ENCODE results near the gene DDX20.
A peak's percentile ranks its signal among the peaks of the same experiment; 100 is the strongest.

DDX20 gene

GRCh38 chr1:111769517-111770146 lies 13.9 kb downstream of the DDX20 start:
- in situ Hi-C loops (cut with MboI; ENCODE audit: low sequenced_read_pairs, unreplicated experiment): no loop called here
- TF ChIP-seq CTCF (IDR thresholded peaks at IDR 0.05; ENCODE audit: borderline replicate concordance, control extremely low read depth, extremely low read depth, insufficient read depth, missing control alignments): peak; percentile 70
- DNase-seq (ENCODE audit: low spot score): peak; percentile 56

DNA sequence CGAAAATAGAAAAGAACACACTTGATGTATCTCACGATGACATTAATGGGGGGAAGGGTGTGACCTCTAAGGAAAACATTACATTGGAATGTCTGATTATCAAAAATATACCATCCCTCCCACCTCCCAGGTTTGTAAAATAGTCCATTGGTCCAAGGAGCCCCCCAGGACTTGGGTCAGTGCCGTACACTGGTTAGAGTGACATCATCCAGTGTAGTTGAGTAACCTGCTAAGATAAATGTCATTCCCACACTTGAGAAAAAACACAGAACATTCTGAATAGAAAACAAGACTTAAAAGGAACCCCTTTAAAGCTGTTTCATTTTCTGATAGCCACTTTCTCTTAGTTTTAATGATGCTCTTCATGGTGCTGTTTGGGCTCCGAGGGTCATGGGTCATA lies 15.2 kb downstream of the DDX20 start:
- no peak for TF ChIP-seq CTCF (IDR thresholded peaks at IDR 0.05; ENCODE audit: borderline replicate concordance, control extremely low read depth, extremely low read depth, insufficient read depth, missing control alignments)
- in situ Hi-C loops (cut with MboI; ENCODE audit: low sequenced_read_pairs, unreplicated experiment): no loop called here

DNA sequence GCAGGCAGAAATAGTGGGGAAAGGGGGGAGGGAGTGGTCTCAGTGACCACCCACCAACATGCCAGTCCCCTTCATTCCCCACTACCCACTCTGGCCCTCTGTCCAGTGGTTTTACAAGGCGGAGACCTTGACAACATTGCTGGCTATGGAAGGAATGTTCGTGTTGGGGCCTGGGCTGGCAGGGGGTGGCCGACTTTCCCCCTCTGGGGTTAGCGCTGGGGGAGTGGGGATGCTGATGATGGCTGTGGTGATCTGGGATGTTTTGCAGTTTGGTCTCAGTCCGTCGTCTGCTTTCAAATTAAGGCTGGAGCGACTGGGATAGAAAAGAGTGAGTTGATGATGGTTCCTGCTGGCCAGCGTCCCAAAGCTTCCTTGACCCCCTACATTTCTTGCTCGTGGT lies 20.3 kb downstream of the DDX20 start:
- TF ChIP-seq CTCF (IDR thresholded peaks at IDR 0.05; ENCODE audit: borderline replicate concordance, control extremely low read depth, extremely low read depth, insufficient read depth, missing control alignments): no peak
- in situ Hi-C loops (cut with MboI; ENCODE audit: low sequenced_read_pairs, unreplicated experiment): no loop called here
- no peak for DNase-seq (ENCODE audit: low spot score)

More for the DNA sequence above, 15.2 kb downstream of the DDX20 start:
- no peak for DNase-seq (ENCODE audit: low spot score)

DNA sequence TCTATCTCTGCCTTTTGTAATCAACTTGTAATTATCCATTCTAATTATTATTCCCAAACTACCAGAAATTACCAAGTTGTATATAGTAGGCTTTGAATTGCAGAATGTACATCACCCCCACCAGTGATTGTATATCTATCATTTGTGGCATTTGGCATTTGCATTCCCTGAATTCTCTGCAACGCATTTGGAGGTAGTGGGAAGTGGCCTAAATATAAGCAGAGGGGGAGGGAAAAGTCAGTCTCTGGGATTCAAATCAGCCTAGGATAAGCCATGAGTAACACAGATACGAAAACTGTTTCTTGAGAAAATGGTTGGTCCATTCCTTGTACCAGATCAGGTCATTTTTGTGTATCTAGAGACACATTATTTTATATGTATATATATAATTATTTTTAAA lies 20.7 kb downstream of the DDX20 start:
- no peak for TF ChIP-seq CTCF (IDR thresholded peaks at IDR 0.05; ENCODE audit: borderline replicate concordance, control extremely low read depth, extremely low read depth, insufficient read depth, missing control alignments)
- DNase-seq (ENCODE audit: low spot score): no peak
- in situ Hi-C loops (cut with MboI; ENCODE audit: low sequenced_read_pairs, unreplicated experiment): no loop called here

GRCh38 chr1:111776861-111777260 lies 21.2 kb downstream of the DDX20 start:
- no peak for TF ChIP-seq CTCF (IDR thresholded peaks at IDR 0.05; ENCODE audit: borderline replicate concordance, control extremely low read depth, extremely low read depth, insufficient read depth, missing control alignments)
- in situ Hi-C loops (cut with MboI; ENCODE audit: low sequenced_read_pairs, unreplicated experiment): no loop called here
- DNase-seq (ENCODE audit: low spot score): no peak

- in situ Hi-C loops (cut with MboI; ENCODE audit: low sequenced_read_pairs, unreplicated experiment): no loop called here
- no peak for DNase-seq (ENCODE audit: low spot score)
- no peak for TF ChIP-seq CTCF (IDR thresholded peaks at IDR 0.05; ENCODE audit: borderline replicate concordance, control extremely low read depth, extremely low read depth, insufficient read depth, missing control alignments)
Observed at GRCh38 chr1:111777301-111777700, 21.6 kb downstream of the DDX20 start.

All from GM13976 (cell line).